H9 (cell line): ENCODE data around the gene MAP3K10. TPM values are rescaled to one million over a fixed set of nuclear protein-coding genes. Genes with fewer than 3 reads are reported as not detected.

Source experiments
- DNase-seq: peaks from one replicate; pipeline ENCODE4 v3.0.0-alpha.2; 2017
- H2AFZ ChIP-seq: one replicate; pipeline ENCODE4 v1.6.1; 2013; ENCODE audit warnings: mild to moderate bottlenecking, low read length, control low read depth, moderate library complexity
- H2AK5ac ChIP-seq: 2 replicates; pipeline ENCODE4 v1.6.1; 2013; ENCODE audit warnings: low read length, control low read depth, mixed read lengths; ENCODE audit not compliant: insufficient read length
- H2BK120ac ChIP-seq: one replicate; pipeline ENCODE4 v1.6.1; 2013; ENCODE audit warnings: low read depth, mild to moderate bottlenecking, low read length, control low read depth, inconsistent platforms; ENCODE audit not compliant: poor library complexity, severe bottlenecking
- H2BK12ac ChIP-seq: 2 replicates; pipeline ENCODE4 v1.6.1; 2013; ENCODE audit warnings: low read length, control low read depth, mixed read lengths, low read depth; ENCODE audit not compliant: insufficient read length
- H2BK15ac ChIP-seq: 2 replicates; pipeline ENCODE4 v1.6.1; 2013; ENCODE audit warnings: low read depth, low read length, control low read depth
- H2BK20ac ChIP-seq: one replicate; pipeline ENCODE4 v1.6.1; 2013; ENCODE audit warnings: low read depth, mild to moderate bottlenecking, low read length, control low read depth, inconsistent platforms; ENCODE audit not compliant: poor library complexity, severe bottlenecking
- H2BK5ac ChIP-seq: 2 replicates; pipeline ENCODE4 v1.6.1; 2013; ENCODE audit warnings: low read length, control low read depth, mixed read lengths; ENCODE audit not compliant: insufficient read length
- H3K14ac ChIP-seq: 2 replicates; pipeline ENCODE4 v1.6.1; 2013; ENCODE audit warnings: low read length, control low read depth; ENCODE audit not compliant: insufficient read depth
- H3K18ac ChIP-seq: 2 replicates; pipeline ENCODE4 v1.6.1; 2013; ENCODE audit warnings: low read depth, mild to moderate bottlenecking, mixed read lengths, low read length, control low read depth; ENCODE audit not compliant: insufficient read length
- H3K23ac ChIP-seq: 2 replicates; pipeline ENCODE4 v1.6.1; 2013; ENCODE audit warnings: low read length, control low read depth, mixed read lengths, low read depth; ENCODE audit not compliant: insufficient read length
- H3K23me2 ChIP-seq: 2 replicates; pipeline ENCODE4 v1.6.1; 2013; ENCODE audit warnings: low read depth, mild to moderate bottlenecking, mixed read lengths, low read length, control low read depth; ENCODE audit not compliant: insufficient read length, poor library complexity, severe bottlenecking
- H3K27ac ChIP-seq: 2 replicates; pipeline ENCODE4 v1.5.1; 2013; ENCODE audit warnings: low read length, control low read depth, mixed read lengths, low read depth; ENCODE audit not compliant: insufficient read length
- H3K27me3 ChIP-seq: 2 replicates; pipeline ENCODE4 v1.6.1; 2013; ENCODE audit warnings: low read length, control low read depth, inconsistent platforms; ENCODE audit not compliant: insufficient read depth
- H3K4ac ChIP-seq: 2 replicates; pipeline ENCODE4 v1.6.1; 2013; ENCODE audit warnings: low read depth, mild to moderate bottlenecking, control low read depth, inconsistent platforms, low read length, moderate library complexity
- H3K4me1 ChIP-seq: 2 replicates; pipeline ENCODE4 v1.6.1; 2013; ENCODE audit warnings: low read length, control low read depth, inconsistent platforms; ENCODE audit not compliant: insufficient read depth
- H3K4me2 ChIP-seq: 2 replicates; pipeline ENCODE4 v1.6.1; 2013; ENCODE audit warnings: low read length, control low read depth, mixed read lengths; ENCODE audit not compliant: insufficient read length, insufficient read depth
- H3K56ac ChIP-seq: 2 replicates; pipeline ENCODE4 v1.6.1; 2013; ENCODE audit warnings: low read depth, mild to moderate bottlenecking, mixed read lengths, low read length, control low read depth; ENCODE audit not compliant: insufficient read length
- H3K79me1 ChIP-seq: 2 replicates; pipeline ENCODE4 v1.6.1; 2013; ENCODE audit warnings: low read depth, mild to moderate bottlenecking, moderate library complexity, low read length, control low read depth, inconsistent platforms; ENCODE audit not compliant: insufficient read depth, poor library complexity, severe bottlenecking
- H3K79me2 ChIP-seq: 2 replicates; pipeline ENCODE4 v1.6.1; 2013; ENCODE audit warnings: low read length, control low read depth, inconsistent platforms; ENCODE audit not compliant: insufficient read depth
- H3K9ac ChIP-seq: 2 replicates; pipeline ENCODE4 v1.6.1; 2013; ENCODE audit warnings: low read length, control low read depth, mixed read lengths; ENCODE audit not compliant: insufficient read length; ENCODE audit errors: extremely low read depth
- H3K9me3 ChIP-seq: one replicate; pipeline ENCODE4 v1.6.1; 2013; ENCODE audit warnings: low read depth, low read length, inconsistent platforms; ENCODE audit not compliant: control insufficient read depth
- H3T11ph ChIP-seq: one replicate; pipeline ENCODE4 v1.6.1; 2013; ENCODE audit warnings: mild to moderate bottlenecking, low read length, control low read depth, inconsistent platforms
- H4K20me1 ChIP-seq: one replicate; pipeline ENCODE4 v1.6.1; 2013; ENCODE audit not compliant: control insufficient read depth, insufficient read length, insufficient read depth
- H4K5ac ChIP-seq: 2 replicates; pipeline ENCODE4 v1.6.1; 2013; ENCODE audit warnings: low read depth, mild to moderate bottlenecking, mixed read lengths, low read length, control low read depth; ENCODE audit not compliant: insufficient read length
- H4K8ac ChIP-seq: replicated peaks from 2 replicates; pipeline ENCODE4 v1.6.1; 2013; ENCODE audit warnings: low read length, control low read depth, mixed read lengths, low read depth; ENCODE audit not compliant: insufficient read length
- H4K91ac ChIP-seq: 2 replicates; pipeline ENCODE4 v1.6.1; 2013; ENCODE audit warnings: low read depth, mild to moderate bottlenecking, moderate library complexity, mixed read lengths, low read length, control low read depth; ENCODE audit not compliant: insufficient read length
- H3K27ac Mint-ChIP-seq, 3 experiments: 2 replicates in 2 of 3; 3 replicates in 1 of 3; pipeline ENCODE4 v1.8.0; 2020 to 2021; ENCODE audit warnings: mixed read lengths in 3 of 3, mild to moderate bottlenecking in 1 of 3, moderate library complexity in 1 of 3
- H3K27me3 Mint-ChIP-seq: 2 replicates; pipeline ENCODE4 v1.8.0; 2021; ENCODE audit warnings: low read depth, mild to moderate bottlenecking, moderate library complexity, mixed read lengths
- H3K36me3 Mint-ChIP-seq, 3 experiments: 2 replicates in 2 of 3; 3 replicates in 1 of 3; pipeline ENCODE4 v1.8.0; 2020 to 2021; ENCODE audit warnings: low read depth in 3 of 3, mixed read lengths in 3 of 3; ENCODE audit not compliant: insufficient read depth in 1 of 3
- H3K4me1 Mint-ChIP-seq, 2 experiments: 2 replicates each; pipeline ENCODE4 v1.8.0; 2020; ENCODE audit warnings: mixed read lengths in 2 of 2
- H3K4me3 Mint-ChIP-seq, 2 experiments: 2 replicates in 1 of 2; 3 replicates in 1 of 2; pipeline ENCODE4 v1.8.0; 2020 to 2021; ENCODE audit warnings: mild to moderate bottlenecking in 2 of 2, mixed read lengths in 2 of 2, moderate library complexity in 1 of 2
- H3K9me3 Mint-ChIP-seq, 2 experiments: 2 replicates in 1 of 2; 3 replicates in 1 of 2; pipeline ENCODE4 v1.8.0; 2020; ENCODE audit warnings: mild to moderate bottlenecking in 2 of 2, mixed read lengths in 2 of 2, moderate library complexity in 1 of 2
- WGBS: extraction: QIAGEN DNeasy Blood & Tissue Kit; methylation state at CpG from one replicate; pipeline ENCODE4 v1.1.7; 2013; ENCODE audit warnings: missing lambda C conversion rate, low lambda C conversion rate, mixed read lengths; ENCODE audit not compliant: insufficient read length; ENCODE audit errors: extremely low coverage; 5-methylcytosine and 5-hydroxymethylcytosine counted together
- total RNA-seq: library from RNA; stranded (reverse); gene quantifications from 2 replicates; pipeline ENCODE4 v1.2.1, GENCODE V29; 2021
- TF ChIP-seq, protein P1 (sequence below): fragments of 200-600 bp; sonication (generic); conservative IDR thresholded peaks from 3 replicates; pipeline ENCODE4 v1.8.0; 2021; ENCODE audit warnings: antibody characterized with exemption, mild to moderate bottlenecking

MAP3K10 gene
- total RNA-seq, 1 experiment from 2014 or later, result 19.0 TPM

DNA sequence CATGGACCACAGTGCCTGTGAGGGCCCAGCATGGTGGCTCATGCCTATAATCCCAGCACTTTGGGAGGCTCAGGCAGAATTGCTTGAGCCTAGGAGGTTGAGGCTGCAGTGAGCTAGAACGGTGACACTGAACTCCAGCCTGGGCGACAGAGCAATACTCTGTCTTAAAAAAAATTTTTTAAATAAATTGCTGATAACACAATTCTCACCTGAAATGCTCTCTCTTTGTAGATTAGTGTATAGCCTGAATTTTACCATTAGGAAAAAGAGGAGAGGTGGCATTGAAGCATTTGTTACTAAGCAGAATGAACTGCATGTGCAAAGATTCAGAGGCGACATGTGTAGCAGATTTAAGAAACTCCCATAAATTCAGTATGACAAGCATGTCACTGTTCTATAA, 29.1 kb upstream of the MAP3K10 start:
- DNase-seq, result no peak
- Histone ChIP-seq H3K9me3 (no peaks in the 10 kb centered on the region), H3K79me1 (no peaks in the 10 kb centered on the region), H2BK20ac (no peak overlapping the region), H3K4me1 (no peaks in the 10 kb centered on the region), H3K56ac (no peak overlapping the region), H2BK5ac (no peak overlapping the region), H2BK120ac (no peak overlapping the region), H3K4ac (no peak overlapping the region), H3K23me2 (no peaks in the 10 kb centered on the region), H3K18ac (no peak overlapping the region), H3K14ac (no peak overlapping the region), H2BK12ac (no peak overlapping the region), H3K27me3 (no peaks in the 10 kb centered on the region), H3K79me2 (no peaks in the 10 kb centered on the region), H4K5ac (no peak overlapping the region), H3K27ac (no peak overlapping the region), H3K4me2 (no peak overlapping the region), H2BK15ac (no peak overlapping the region), H3K23ac (no peak overlapping the region), H2AK5ac (no peak overlapping the region), H4K20me1 (no peaks in the 10 kb centered on the region), H4K91ac (no peak overlapping the region), H2AFZ (no peak overlapping the region), H3T11ph (no peak overlapping the region), H4K8ac (no peak overlapping the region), H3K9ac (no peak overlapping the region)
- peaks cover 7 to 16% of the 10 kb centered on the region in 2 experiments for H3K9me3 Mint-ChIP-seq
- H3K4me3 Mint-ChIP-seq, result no peak overlapping the region
- H3K27me3 Mint-ChIP-seq, result no peaks in the 10 kb centered on the region; the same call in 1 of the 2 replicates
- TF ChIP-seq, protein P1, sequence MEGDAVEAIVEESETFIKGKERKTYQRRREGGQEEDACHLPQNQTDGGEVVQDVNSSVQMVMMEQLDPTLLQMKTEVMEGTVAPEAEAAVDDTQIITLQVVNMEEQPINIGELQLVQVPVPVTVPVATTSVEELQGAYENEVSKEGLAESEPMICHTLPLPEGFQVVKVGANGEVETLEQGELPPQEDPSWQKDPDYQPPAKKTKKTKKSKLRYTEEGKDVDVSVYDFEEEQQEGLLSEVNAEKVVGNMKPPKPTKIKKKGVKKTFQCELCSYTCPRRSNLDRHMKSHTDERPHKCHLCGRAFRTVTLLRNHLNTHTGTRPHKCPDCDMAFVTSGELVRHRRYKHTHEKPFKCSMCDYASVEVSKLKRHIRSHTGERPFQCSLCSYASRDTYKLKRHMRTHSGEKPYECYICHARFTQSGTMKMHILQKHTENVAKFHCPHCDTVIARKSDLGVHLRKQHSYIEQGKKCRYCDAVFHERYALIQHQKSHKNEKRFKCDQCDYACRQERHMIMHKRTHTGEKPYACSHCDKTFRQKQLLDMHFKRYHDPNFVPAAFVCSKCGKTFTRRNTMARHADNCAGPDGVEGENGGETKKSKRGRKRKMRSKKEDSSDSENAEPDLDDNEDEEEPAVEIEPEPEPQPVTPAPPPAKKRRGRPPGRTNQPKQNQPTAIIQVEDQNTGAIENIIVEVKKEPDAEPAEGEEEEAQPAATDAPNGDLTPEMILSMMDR, result no peak
- H3K27ac Mint-ChIP-seq, result no peak overlapping the region
- peaks cover 0 to 5% (median 2%) of the 10 kb centered on the region in 3 experiments; a peak in 3 of 7 replicates for H3K36me3 Mint-ChIP-seq
- H3K4me1 Mint-ChIP-seq, result peaks cover 4 to 5% of the 10 kb centered on the region in 2 experiments; a peak in 2 of 4 replicates
- no CpG with 5 or more reads among the region's 3 CpGs for WGBS
